Adrenal gland (tissue), 5 donors: ENCODE data around the gene FIBIN.

Experiments
- CTCF ChIP-seq, 6 experiments: fragments of 450-650 bp in 4 of 6; fragments of 200-600 bp in 2 of 6; sonication (generic) in 1 of 6; IDR thresholded peaks; 1 replicate in 5 of 6; 2 replicates in 1 of 6; pipeline versions ENCODE4 v1.5.1 to v1.8.0; 2016 to 2021; ENCODE audit warnings: antibody characterized with exemption in 6 of 6, mild to moderate bottlenecking in 2 of 6, moderate library complexity in 1 of 6
- POLR2A ChIP-seq, 2 donors: fragments of 450-650 bp; IDR thresholded peaks; one replicate each; pipeline ENCODE4 v1.6.1; 2017; ENCODE audit warnings: antibody characterized with exemption in 2 of 2, mild to moderate bottlenecking in 2 of 2, moderate library complexity in 1 of 2
- donor health status: DM: no; HTN: no; CAD: no.

- TF ChIP-seq POLR2A (IDR thresholded peaks at IDR 0.05) (no peak), CTCF (IDR thresholded peaks at IDR 0.05) (no peak)
Measured at GRCh38 chr11:26950260-26950719, 43.6 kb upstream of the FIBIN start.
